Urinary bladder (tissue), 4 donors: ENCODE measurements around the gene AOPEP. TPM values are rescaled to one million over a fixed set of nuclear protein-coding genes. Genes with fewer than 3 reads are reported as not detected.

Experiments used
- DNase-seq: peaks from one replicate; pipeline ENCODE4 v3.0.0-alpha.2; 2015; ENCODE audit errors: extremely low spot score
- H3K27ac ChIP-seq: one replicate; pipeline ENCODE4 v1.5.1; 2013; ENCODE audit warnings: low read depth, mild to moderate bottlenecking, moderate library complexity
- H3K36me3 ChIP-seq: one replicate; pipeline ENCODE4 v1.6.1; 2013; ENCODE audit warnings: mild to moderate bottlenecking, moderate library complexity; ENCODE audit not compliant: insufficient read depth
- H3K4me1 ChIP-seq: one replicate; pipeline ENCODE4 v1.6.1; 2013; ENCODE audit warnings: mild to moderate bottlenecking, moderate library complexity; ENCODE audit not compliant: insufficient read depth
- H3K4me3 ChIP-seq: one replicate; pipeline ENCODE4 v1.5.1; 2013; ENCODE audit warnings: low read depth, low read length
- WGBS: extraction: QIAGEN DNeasy Blood & Tissue Kit; methylation state at CpG from one replicate; pipeline ENCODE4 v1.1.7; 2013; 5-methylcytosine and 5-hydroxymethylcytosine counted together
- polyA plus RNA-seq: library from polyadenylated mRNA; stranded (reverse); fragments of 200-250 nt; gene quantifications from one replicate; pipeline ENCODE4 v1.2.3, GENCODE V29; 2013
- total RNA-seq: library from RNA; depleted of rRNA; stranded (reverse); fragments of >200 nt; gene quantifications from one replicate; pipeline ENCODE4 v1.2.3, GENCODE V29; 2014
- donor health status: healthy with polysubstance abuse.
- donor health status: healthy.

AOPEP gene
- total and polyA plus RNA-seq, 2 donors: 99.2 to 136 TPM

DNA sequence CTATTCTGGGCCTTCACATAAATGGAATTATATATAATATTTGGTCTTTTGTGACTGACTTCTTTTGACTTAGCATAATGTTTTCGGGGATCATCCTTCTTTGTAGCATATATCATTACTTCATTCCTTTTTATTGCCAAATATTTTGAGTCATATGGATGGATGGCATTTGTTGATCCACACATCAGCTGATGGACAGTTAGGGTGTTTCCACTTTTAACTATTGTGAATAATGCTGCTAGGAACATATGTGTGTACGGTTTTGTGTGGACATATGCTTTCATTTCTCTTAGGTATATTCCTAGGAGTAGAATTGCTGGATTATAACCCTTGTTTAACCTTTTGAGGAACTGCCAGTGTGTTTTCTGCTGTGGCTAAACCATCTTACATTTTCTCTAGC lies 341.4 kb downstream of the AOPEP start:
- no peak for DNase-seq
- Histone ChIP-seq H3K27ac (no peak overlapping the region), H3K4me1 (peaks cover 2% of the 10 kb centered on the region), H3K4me3 (no peak overlapping the region), H3K36me3 (peaks cover 2% of the 10 kb centered on the region)
- 36% methylated on average over 2 of the region's 2 CpGs for WGBS

DNA sequence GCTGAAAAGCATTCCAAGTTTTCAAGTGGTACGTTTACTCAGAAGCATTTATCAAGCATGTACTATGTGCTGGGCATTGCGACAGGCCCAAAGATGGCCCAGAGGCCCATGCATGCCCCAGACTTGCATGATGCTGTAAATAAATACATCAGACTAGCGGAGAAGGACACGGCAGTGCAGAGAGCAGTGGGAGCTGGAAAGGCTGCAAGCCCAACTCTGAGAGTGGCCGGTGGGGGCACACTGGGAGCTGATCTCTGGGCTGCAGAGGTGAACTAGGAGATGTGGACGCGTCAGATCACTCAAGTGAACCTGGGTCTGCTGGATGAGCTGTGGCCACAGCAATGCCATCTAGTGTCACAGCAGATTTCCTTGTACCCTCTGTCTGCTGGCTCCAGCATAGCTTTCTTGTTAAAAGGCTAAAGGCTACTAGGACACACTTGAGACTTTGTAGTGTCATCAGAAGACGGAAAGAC lies 344.1 kb downstream of the AOPEP start:
- Histone ChIP-seq H3K4me3 (no peak overlapping the region), H3K27ac (no peak overlapping the region), H3K4me1 (no peaks in the 10 kb centered on the region), H3K36me3 (peaks cover 2% of the 10 kb centered on the region)
- 51% methylated on average over 8 of the region's 8 CpGs for WGBS
- no peak for DNase-seq

DNA sequence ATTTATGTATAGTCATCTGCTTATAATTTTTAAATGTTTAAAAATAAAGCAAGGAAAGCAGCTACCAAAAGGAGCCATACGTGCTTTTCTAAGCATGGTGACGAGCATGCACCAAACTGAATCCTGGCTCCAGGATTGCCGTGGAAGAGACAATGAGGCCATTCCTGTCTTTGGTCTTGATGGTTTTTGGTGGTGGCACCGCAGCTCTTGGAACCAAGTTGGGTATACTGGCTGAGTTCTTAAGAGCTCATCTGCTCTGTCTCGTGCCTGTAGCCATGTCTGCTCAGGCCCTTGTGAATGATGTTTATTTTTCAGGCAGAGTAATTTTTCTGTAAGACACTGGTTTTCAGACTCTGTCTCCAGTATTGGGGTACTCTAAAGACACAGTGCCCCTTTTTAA lies 345.0 kb downstream of the AOPEP start:
- H3K4me1 ChIP-seq: no peaks in the 10 kb centered on the region
- no peak for DNase-seq
- 67% methylated on average over 5 of the region's 5 CpGs for WGBS
- H3K27ac ChIP-seq: no peak overlapping the region
- H3K4me3 ChIP-seq: no peak overlapping the region
- H3K36me3 ChIP-seq: peaks cover 2% of the 10 kb centered on the region

DNA sequence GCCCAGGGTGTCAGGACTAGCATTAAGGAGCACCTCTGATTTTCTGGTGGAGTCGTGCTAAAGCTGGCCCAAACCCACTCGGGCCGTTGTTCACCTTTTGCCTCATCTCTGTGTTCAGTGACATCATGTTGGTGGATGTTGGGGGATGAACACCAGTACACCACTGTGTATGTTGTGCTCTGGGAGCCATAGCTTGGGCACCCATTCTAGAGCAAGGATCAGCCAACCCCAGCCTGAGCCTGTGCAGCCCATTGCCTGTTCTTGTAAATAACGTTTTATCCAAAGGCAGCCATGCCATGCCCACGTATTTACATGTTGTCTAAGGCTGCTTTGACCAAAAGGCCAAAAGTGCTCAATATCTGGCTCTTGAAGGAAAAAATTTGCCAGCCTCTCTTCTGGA lies 345.4 kb downstream of the AOPEP start:
- 72% methylated on average over 5 of the region's 5 CpGs for WGBS
- peaks cover 2% of the 10 kb centered on the region for H3K36me3 ChIP-seq
- no peak overlapping the region for H3K4me3 ChIP-seq
- DNase-seq: no peak
- H3K27ac ChIP-seq: no peak overlapping the region
- no peaks in the 10 kb centered on the region for H3K4me1 ChIP-seq

DNA sequence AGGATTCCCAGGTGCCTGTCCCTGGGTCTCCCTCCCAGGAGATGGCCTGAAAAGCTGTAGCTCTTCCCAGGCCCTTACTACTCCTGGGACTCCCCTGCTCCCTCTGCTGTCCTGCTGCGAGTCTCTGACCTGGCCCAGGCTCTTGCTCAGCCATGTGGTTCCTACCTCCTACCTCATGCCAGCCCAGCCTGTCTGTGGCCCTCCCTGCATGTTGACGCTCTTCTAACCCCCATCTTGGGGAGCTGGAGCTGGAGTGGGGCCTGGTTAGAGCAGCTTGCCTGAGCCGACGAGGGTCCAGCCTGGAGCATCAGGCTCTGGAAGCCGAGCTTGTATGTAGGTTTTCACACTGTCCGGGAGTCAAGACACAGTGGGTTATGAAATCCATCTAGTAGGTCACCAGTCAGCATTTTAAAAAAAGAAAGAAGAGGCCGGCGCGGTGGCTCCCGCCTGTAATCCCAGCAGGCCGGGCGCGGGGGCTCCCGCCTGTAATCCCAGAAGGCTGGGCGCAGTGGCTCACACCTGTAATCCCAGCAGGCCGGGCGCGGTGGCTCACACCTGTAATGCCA lies 346.6 kb downstream of the AOPEP start:
- H3K4me3 ChIP-seq: no peak overlapping the region
- DNase-seq: no peak
- H3K36me3 ChIP-seq: no peaks in the 10 kb centered on the region
- no peak overlapping the region for H3K27ac ChIP-seq
- H3K4me1 ChIP-seq: no peaks in the 10 kb centered on the region
- WGBS: 83% methylated on average over 18 of the region's 18 CpGs

DNA sequence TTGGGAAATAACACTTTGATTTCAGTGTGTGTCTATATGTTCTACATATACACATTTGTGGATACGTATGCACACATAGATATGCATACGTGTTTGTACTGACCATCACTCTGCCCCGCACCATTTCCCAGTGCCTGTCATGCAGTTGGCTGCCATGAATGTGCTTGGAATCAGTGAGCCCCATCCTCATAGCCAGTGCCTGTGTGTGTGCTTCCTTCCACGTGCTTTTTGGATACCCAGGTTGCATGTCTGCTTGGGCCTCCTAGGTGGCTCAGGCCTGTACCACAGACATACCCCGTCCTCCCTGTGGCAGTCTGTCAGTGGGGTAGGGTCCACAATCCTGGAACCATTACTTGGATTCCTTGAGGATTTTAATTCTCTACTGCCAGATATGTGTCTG lies 347.4 kb downstream of the AOPEP start:
- WGBS: 70% methylated on average over 5 of the region's 5 CpGs
- no peak for DNase-seq
- Histone ChIP-seq H3K36me3 (no peaks in the 10 kb centered on the region), H3K4me1 (no peaks in the 10 kb centered on the region), H3K27ac (no peak overlapping the region), H3K4me3 (no peak overlapping the region)

DNA sequence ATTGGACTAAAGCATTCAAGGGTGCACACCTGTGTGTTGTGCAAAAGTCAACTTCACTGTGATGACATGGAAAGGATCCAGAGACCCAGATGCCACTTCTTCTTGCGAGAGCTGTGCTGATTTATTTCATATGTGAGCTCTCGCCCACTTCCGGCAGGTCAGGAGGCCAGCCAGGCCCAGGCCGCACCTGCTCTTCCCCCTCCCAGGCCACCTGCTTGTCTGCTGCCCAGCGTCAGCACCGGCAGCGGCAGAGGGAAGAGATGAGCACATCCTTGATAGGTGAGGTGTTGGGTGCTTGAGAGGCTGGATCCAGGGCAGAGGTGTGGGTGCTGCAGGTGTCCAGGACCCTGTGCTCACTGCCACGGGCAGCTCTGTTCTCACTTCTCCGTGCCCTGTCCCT lies 348.1 kb downstream of the AOPEP start:
- no peaks in the 10 kb centered on the region for H3K36me3 ChIP-seq
- H3K27ac ChIP-seq: no peak overlapping the region
- WGBS: 67% methylated on average over 9 of the region's 9 CpGs
- no peak for DNase-seq
- no peak overlapping the region for H3K4me3 ChIP-seq
- no peaks in the 10 kb centered on the region for H3K4me1 ChIP-seq

DNA sequence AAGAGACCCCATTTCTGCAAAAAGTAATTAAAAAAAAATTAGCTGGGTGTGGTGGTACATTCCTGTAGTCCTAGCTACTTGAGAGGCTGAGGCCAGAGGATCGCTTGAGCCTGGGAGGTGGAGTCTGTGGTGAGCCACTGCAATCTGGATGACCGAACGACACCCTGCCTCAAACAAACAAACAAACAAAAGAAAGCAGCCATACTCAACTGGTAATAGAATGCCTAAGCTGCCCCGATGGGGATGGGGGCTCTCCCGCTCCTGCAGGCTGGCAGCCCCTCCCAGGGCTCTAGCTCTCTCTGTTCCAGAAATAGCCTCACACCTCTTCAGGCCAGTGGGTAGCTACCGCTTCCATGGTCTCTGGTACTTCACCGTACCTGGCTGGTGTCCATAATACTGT lies 349.2 kb downstream of the AOPEP start:
- 77% methylated on average over 7 of the region's 7 CpGs for whole genome bisulfite sequencing
- H3K4me3 ChIP-seq: no peak overlapping the region
- DNase-seq: no peak
- no peaks in the 10 kb centered on the region for H3K4me1 ChIP-seq
- H3K27ac ChIP-seq: no peak overlapping the region
- H3K36me3 ChIP-seq: no peaks in the 10 kb centered on the region

DNA sequence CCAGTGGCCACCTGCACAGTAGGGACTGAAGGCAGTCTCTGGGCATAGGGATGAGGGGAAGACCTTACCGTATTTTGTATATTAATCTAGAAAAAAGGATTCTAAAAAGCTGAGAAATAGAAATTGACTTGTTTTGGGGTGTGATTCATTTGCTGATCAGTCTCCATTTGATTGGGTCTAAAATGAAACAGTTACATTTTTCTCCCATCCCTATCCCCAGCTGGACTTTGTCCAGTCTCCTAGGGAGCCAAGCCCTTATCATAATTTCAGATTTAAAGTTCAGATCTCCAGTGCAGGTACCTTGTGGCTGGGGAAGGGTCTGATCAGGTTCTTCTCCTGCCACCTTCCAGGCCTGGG lies 350.2 kb downstream of the AOPEP start:
- Histone ChIP-seq H3K36me3 (no peaks in the 10 kb centered on the region), H3K27ac (no peak overlapping the region), H3K4me1 (no peaks in the 10 kb centered on the region), H3K4me3 (no peak overlapping the region)
- 56% methylated on average over 1 of the region's 1 CpG for WGBS
- no peak for DNase-seq

DNA sequence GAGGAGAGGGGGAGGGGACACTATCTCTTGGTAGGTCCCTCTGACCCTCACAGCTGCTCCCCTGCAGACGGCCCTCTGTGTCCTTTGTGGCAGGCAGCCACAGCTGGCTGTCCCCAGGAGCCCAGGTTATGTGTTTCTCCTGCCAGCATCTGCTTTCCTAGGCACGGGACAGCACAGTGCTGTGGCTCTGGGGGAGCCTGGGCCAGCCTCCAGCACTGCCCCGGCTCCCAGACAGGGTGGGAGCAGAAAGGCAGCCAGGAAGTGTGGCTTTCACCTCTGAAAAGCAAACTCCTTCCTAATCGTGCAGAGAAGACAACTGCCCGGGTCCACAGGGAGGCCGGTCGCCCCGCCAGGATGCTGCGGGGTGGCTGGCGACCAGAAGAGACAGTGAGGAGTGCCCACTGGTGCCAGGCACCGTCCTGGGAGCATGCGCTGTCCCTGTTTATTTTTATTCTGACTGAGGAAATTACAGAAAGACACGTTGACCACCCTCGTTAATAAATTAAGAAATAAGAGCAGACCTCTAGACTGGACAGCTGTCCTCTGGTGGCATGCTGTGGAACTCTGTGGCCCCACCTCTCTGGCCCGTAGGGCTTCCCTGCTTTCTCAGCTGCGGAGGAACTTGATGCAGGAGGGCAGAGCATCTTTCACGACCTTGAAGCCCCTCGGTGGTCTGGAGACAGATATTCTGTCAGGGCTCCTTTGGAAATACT lies 350.7 kb downstream of the AOPEP start:
- no peaks in the 10 kb centered on the region for H3K4me1 ChIP-seq
- no peak for DNase-seq
- WGBS: 38% methylated on average over 18 of the region's 18 CpGs
- H3K27ac ChIP-seq: no peak overlapping the region
- H3K4me3 ChIP-seq: no peak overlapping the region
- H3K36me3 ChIP-seq: no peaks in the 10 kb centered on the region

DNA sequence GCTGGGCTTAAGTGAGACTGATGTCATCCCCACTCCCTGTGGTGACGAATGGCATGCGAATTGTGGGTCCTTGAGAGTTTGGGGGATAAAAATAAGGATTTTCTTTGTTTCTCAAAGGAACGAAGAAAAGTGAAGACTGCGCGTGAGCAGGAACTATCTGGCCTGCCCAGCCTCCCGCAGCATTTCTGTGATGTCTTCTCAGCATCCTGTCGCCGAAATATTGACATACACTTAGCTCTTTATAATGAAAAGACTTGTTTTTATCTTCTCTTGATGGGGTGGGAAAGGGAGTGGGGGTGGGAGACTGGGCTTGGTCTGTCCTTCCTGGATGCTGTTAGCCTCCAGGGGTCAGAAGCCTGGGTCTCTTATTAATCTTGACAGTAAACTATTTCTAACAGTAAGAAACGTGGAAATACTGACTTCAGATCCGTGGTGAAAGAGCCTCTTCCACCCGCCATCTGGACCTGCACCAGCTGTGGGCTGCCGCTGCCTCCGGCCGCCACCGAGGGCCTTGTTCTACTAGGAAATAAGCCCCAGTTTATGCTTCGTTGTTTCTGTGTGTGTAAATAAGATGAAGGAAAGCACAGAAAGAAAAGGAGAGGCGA lies 351.4 kb downstream of the AOPEP start:
- Histone ChIP-seq H3K4me3 (no peak overlapping the region), H3K36me3 (peaks cover 2% of the 10 kb centered on the region), H3K4me1 (no peaks in the 10 kb centered on the region), H3K27ac (no peak overlapping the region)
- 34% methylated on average over 17 of the region's 17 CpGs for WGBS
- DNase-seq: no peak

DNA sequence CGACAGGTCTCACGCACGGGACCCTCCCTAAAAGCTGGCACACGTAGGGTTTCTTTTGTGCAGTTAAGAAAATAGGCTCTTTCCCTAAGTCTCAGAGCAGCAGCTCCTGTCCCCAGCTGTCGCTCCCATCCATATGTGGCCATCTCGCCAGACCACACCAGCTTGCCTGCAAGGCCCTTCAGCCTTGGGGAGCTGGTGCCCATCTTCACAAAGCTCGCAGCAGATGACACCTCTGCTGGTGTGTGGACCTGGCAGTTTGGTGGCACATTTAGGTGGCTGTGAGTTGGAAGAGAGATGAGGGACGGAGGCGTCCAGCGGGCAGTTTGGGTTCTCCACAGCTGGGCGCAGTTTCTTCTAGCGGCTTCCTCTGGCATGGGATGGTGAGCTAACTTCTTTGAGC lies 352.0 kb downstream of the AOPEP start:
- Histone ChIP-seq H3K27ac (no peak overlapping the region), H3K4me3 (no peak overlapping the region), H3K4me1 (no peaks in the 10 kb centered on the region), H3K36me3 (peaks cover 2% of the 10 kb centered on the region)
- WGBS: 52% methylated on average over 12 of the region's 12 CpGs
- no peak for DNase-seq

DNA sequence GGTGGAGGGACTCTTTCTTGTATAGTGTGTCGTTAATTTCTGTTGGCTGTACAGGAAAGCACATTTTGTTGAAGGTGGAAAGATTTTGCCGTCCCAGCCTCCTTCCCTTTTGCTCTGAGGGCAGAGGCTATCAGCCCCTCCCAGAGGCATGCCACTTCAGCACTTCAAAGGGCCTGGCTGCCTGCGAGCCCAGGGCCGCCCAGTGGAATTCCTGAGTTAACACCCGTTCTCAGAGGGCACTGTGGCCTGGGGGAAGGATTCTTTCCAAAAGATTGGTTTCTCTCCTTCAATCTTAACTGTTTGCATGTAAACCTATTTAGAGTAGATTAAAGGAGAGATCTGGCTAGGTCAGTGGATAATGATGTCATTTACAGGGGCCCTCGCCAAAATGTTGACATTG lies 352.4 kb downstream of the AOPEP start:
- 30% methylated on average over 6 of the region's 6 CpGs for WGBS
- peaks cover 2% of the 10 kb centered on the region for H3K36me3 ChIP-seq
- no peak for DNase-seq
- H3K4me3 ChIP-seq: no peak overlapping the region
- no peak overlapping the region for H3K27ac ChIP-seq
- H3K4me1 ChIP-seq: no peaks in the 10 kb centered on the region

DNA sequence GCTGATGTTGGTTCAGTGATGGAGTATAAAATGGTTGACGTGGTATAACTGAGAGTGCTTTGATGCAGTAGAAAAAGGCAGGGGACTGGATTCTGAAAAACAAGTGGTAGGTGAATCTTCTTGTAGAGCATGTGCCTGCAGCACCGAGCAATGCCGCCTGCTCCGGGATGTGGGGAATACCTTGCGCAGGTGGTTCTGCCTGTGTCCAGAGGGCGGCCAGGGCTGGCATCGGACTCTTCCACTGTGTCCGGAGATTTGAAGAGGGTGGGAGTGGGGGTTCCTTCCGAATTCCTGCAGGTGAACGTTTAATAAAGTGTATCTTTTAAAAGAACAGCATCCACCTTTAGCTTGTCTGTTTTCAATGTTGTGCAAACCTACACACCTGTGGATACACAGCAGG lies 353.0 kb downstream of the AOPEP start:
- no peak overlapping the region for H3K4me3 ChIP-seq
- H3K36me3 ChIP-seq: peaks cover 2% of the 10 kb centered on the region
- no peak for DNase-seq
- WGBS: 79% methylated on average over 10 of the region's 10 CpGs
- H3K27ac ChIP-seq: no peak overlapping the region
- H3K4me1 ChIP-seq: no peaks in the 10 kb centered on the region
